ENCODE measurements around the gene UCN2. TPM values are rescaled to one million over a fixed set of nuclear protein-coding genes. Genes with fewer than 3 reads are reported as not detected.

UCN2 gene
- total RNA-seq, 1 donor from 2014 or later = 1.4 TPM

GRCh38 chr3:48561045-48561736, 2.4 kb downstream of the UCN2 start:
- TF ChIP-seq CTCF (IDR thresholded peaks at IDR 0.05; ENCODE audit: unreplicated experiment) = peak; percentile 37
- Mint-ChIP-seq H3K4me3 (ENCODE audit: low read depth) (peak overlapping the region; percentile 19), H3K4me1 (ENCODE audit: low read depth) (peaks cover 11% of the 10 kb centered on the region), H3K27ac (no peak overlapping the region), H3K36me3 (ENCODE audit: insufficient read depth) (no peaks in the 10 kb centered on the region), H3K9me3 (ENCODE audit: low read depth) (no peaks in the 10 kb centered on the region), H3K27me3 (peaks cover 3% of the 10 kb centered on the region)
- peak; percentile 56 for DNase-seq (ENCODE audit: low spot score, unreplicated experiment)

GRCh38 chr3:48560648-48561018, 2.9 kb downstream of the UCN2 start:
- TF ChIP-seq CTCF (IDR thresholded peaks at IDR 0.05; ENCODE audit: unreplicated experiment) = no peak
- H3K9me3 Mint-ChIP-seq (ENCODE audit: low read depth) = no peaks in the 10 kb centered on the region
- H3K4me3 Mint-ChIP-seq (ENCODE audit: low read depth) = no peak overlapping the region
- peaks cover 3% of the 10 kb centered on the region for H3K27me3 Mint-ChIP-seq
- no peak for DNase-seq (ENCODE audit: low spot score, unreplicated experiment)
- no peak overlapping the region for H3K27ac Mint-ChIP-seq
- peaks cover 14% of the 10 kb centered on the region for H3K4me1 Mint-ChIP-seq (ENCODE audit: low read depth)
- no peaks in the 10 kb centered on the region for H3K36me3 Mint-ChIP-seq (ENCODE audit: insufficient read depth)

GRCh38 chr3:48558493-48559134, 5.0 kb downstream of the UCN2 start:
- H3K36me3 Mint-ChIP-seq (ENCODE audit: insufficient read depth) = no peaks in the 10 kb centered on the region
- H3K27me3 Mint-ChIP-seq = peaks cover 3% of the 10 kb centered on the region
- DNase-seq (ENCODE audit: low spot score, unreplicated experiment) = no peak
- H3K4me3 Mint-ChIP-seq (ENCODE audit: low read depth) = no peak overlapping the region
- peak; percentile 7 for TF ChIP-seq CTCF (IDR thresholded peaks at IDR 0.05; ENCODE audit: unreplicated experiment)
- no peaks in the 10 kb centered on the region for H3K9me3 Mint-ChIP-seq (ENCODE audit: low read depth)
- peaks cover 31% of the 10 kb centered on the region for H3K4me1 Mint-ChIP-seq (ENCODE audit: low read depth)
- H3K27ac Mint-ChIP-seq = peak overlapping the region; percentile 77

- TF ChIP-seq CTCF (IDR thresholded peaks at IDR 0.05; ENCODE audit: unreplicated experiment) = peak; percentile 26
- Mint-ChIP-seq H3K4me3 (ENCODE audit: low read depth) (peak within 1 kb of the TSS; percentile 87), H3K27ac (peak within 1 kb of the TSS; percentile 93), H3K36me3 (ENCODE audit: insufficient read depth) (no peaks in the 10 kb centered on the region), H3K27me3 (no peaks in the 10 kb centered on the region), H3K9me3 (ENCODE audit: low read depth) (no peaks in the 10 kb centered on the region), H3K4me1 (ENCODE audit: low read depth) (peaks cover 43% of the 10 kb centered on the region)
- DNase-seq (ENCODE audit: low spot score, unreplicated experiment) = peak; percentile 99
Measured at GRCh38 chr3:48556796-48557626, 6.6 kb downstream of the UCN2 start, which contains the start of gene PFKFB4. TSS of gene PFKFB4 (minus strand) at chr3:48556803. CDS start at chr3:48556777, 26 bp downstream.
